IgD-negative memory B cell (primary cell): ENCODE data around the gene GLCE. TPM values are rescaled to one million over a fixed set of nuclear protein-coding genes. Genes with fewer than 3 reads are reported as not detected.
"Not testable (repeated sequence)": the region's sequence is repeated elsewhere in the genome, so short reads cannot be mapped to it uniquely, and the experiment has no call there.

ENCODE experiments used
- H3K27ac Mint-ChIP-seq, 3 donors: one replicate each; pipeline ENCODE4 v1.8.0; 2020 to 2022; ENCODE audit warnings: mild to moderate bottlenecking in 3 of 3, mixed read lengths in 3 of 3, moderate library complexity in 1 of 3
- H3K27me3 Mint-ChIP-seq: one replicate; pipeline ENCODE4 v1.8.0; 2021; ENCODE audit warnings: mixed read lengths
- H3K36me3 Mint-ChIP-seq: one replicate; pipeline ENCODE4 v1.8.0; 2020; ENCODE audit warnings: mild to moderate bottlenecking, mixed read lengths
- H3K4me1 Mint-ChIP-seq, 3 donors: one replicate each; pipeline ENCODE4 v1.8.0; 2020 to 2022; ENCODE audit warnings: mixed read lengths in 3 of 3, mild to moderate bottlenecking in 1 of 3
- H3K4me3 Mint-ChIP-seq, 4 donors: one replicate each; pipeline ENCODE4 v1.8.0; 2020 to 2022; ENCODE audit warnings: mild to moderate bottlenecking in 4 of 4, mixed read lengths in 4 of 4, moderate library complexity in 3 of 4
- H3K9me3 Mint-ChIP-seq, 3 donors: one replicate each; pipeline ENCODE4 v1.8.0; 2020 to 2021; ENCODE audit warnings: mixed read lengths in 3 of 3, mild to moderate bottlenecking in 1 of 3
- polyA plus RNA-seq: library from polyadenylated mRNA; unstranded; fragments of 300-500 nt; fragmentation: Illumina TruSeq; gene quantifications from one replicate; pipeline ENCODE4 v1.2.3, GENCODE V29; 2021

Gene GLCE
- polyA plus RNA-seq, 1 donor from 2014 or later, result 2.8 TPM

DNA sequence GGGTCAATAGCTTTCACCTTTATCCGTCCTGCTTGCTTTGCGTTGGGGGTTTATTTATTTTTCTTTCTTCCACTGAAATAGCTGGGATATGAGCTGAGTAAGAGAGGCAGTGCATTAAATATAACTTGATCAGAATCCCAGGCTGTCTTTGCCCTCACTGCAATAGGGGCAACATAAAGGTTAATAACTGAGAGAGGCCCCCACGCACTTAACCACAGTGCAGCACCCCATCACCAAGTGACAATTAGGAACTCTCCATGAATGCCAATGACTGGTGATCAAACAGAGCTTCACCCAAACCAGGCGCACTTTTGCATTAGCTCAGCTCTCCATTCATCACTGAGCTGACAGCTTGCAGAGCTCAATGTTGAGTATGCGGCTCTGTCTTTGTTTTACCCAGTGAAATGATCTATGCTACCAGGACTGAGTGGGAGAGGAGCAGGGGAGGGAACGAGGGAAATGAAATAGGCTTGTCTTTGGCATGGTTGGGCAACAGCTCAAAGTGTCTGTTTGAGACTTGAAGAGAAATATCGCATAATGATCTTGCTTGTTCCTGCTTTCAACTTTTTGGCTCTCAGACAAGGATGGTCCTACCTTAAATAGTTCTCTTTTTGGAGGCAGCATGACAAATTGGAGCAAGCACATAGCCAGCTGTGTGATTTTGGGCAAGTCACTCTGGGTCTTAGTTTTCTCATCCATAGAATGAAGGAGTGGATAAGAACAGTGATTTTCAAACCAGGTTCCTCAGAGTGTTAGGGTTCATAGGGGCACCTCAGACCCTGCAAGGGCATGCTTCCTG lies 14.5 kb upstream of the GLCE start:
- Mint-ChIP-seq H3K4me1 (no peaks in the 10 kb centered on the region), H3K9me3 (peaks cover 1 to 9% (median 2%) of the 10 kb centered on the region in 3 donors), H3K27ac (no peak overlapping the region), H3K27me3 (peaks cover 28% of the 10 kb centered on the region), H3K36me3 (peaks cover 2% of the 10 kb centered on the region), H3K4me3 (no peak overlapping the region)

- H3K4me1 Mint-ChIP-seq, result no peaks in the 10 kb centered on the region
- peaks cover 31% of the 10 kb centered on the region for H3K27me3 Mint-ChIP-seq
- no peak overlapping the region for H3K4me3 Mint-ChIP-seq
- peaks cover 2% of the 10 kb centered on the region for H3K36me3 Mint-ChIP-seq
- H3K27ac Mint-ChIP-seq, result no peak overlapping the region
- peaks cover 1 to 9% (median 2%) of the 10 kb centered on the region in 3 donors for H3K9me3 Mint-ChIP-seq
Observed at GRCh38 chr15:69146724-69147435, 13.6 kb upstream of the GLCE start.

DNA sequence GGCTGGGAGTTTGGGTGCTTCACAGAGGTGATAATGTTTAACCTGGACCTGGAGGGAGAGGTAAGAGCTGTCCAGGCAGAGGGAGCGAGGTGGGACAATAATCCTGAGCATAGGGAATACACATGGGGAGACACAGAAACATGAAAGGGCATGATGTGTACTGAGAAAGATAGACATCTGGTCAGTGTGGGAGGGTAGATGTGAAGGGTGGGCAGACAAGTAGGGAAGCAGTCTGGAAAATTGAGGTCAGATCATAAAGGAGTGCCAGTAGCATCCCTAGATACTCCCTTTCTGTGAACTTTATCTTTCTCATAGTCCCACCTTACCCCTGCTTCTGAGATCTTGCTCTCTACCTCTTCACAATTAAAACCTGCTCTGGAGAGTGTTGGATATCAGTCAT lies 12.0 kb upstream of the GLCE start:
- Mint-ChIP-seq H3K4me1 (no peaks in the 10 kb centered on the region), H3K27ac (no peak overlapping the region), H3K36me3 (peaks cover 2% of the 10 kb centered on the region), H3K27me3 (peaks cover 34% of the 10 kb centered on the region), H3K4me3 (no peak overlapping the region), H3K9me3 (peaks cover 0 to 2% (median 0%) of the 10 kb centered on the region in 3 donors)

DNA sequence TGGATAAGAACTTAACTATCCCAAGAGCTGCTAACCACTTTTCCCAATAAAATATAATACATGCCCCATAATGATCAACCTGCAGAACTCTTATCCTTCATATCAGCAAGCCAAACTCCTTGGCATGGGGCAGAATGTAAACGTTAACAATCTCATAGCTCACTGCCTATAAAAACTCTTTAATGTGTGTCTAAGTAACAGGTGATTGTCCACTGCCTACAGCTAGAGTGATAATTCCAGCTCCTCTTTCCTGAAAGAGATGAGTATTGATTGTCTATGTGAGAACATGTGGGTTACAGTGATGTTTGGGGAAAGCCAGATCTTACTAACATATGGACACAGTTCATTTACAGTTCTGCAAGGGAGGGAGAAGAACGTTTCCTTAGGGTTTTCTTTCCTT lies 11.3 kb upstream of the GLCE start:
- no peaks in the 10 kb centered on the region for H3K4me1 Mint-ChIP-seq
- no peak overlapping the region for H3K4me3 Mint-ChIP-seq
- H3K36me3 Mint-ChIP-seq, result no peaks in the 10 kb centered on the region
- no peak overlapping the region for H3K27ac Mint-ChIP-seq
- peaks cover 0 to 2% (median 0%) of the 10 kb centered on the region in 3 donors for H3K9me3 Mint-ChIP-seq
- peaks cover 36% of the 10 kb centered on the region for H3K27me3 Mint-ChIP-seq

DNA sequence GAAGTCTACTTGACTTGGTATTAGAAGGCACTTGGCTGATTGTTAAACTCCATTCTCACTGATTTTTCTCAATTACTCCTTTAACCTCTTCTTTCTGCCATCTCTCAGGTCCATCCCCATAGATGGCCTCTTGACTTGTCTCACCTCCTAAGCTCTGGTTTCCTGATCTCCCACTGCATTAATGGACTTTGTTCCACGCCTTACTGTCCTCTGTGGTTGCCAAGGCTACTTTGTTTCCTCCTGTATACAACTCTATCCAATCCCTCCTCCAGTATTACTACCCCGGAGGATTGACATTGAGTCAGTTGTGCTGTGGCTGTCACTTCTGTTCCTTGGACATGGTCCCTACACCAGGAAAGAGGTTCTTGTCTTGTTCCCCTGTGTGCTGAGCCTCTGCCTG lies 10.6 kb upstream of the GLCE start:
- Mint-ChIP-seq H3K36me3 (no peaks in the 10 kb centered on the region), H3K4me1 (no peaks in the 10 kb centered on the region), H3K4me3 (no peak overlapping the region), H3K9me3 (peaks cover 0 to 2% (median 0%) of the 10 kb centered on the region in 3 donors), H3K27me3 (peaks cover 36% of the 10 kb centered on the region), H3K27ac (no peak overlapping the region)

DNA sequence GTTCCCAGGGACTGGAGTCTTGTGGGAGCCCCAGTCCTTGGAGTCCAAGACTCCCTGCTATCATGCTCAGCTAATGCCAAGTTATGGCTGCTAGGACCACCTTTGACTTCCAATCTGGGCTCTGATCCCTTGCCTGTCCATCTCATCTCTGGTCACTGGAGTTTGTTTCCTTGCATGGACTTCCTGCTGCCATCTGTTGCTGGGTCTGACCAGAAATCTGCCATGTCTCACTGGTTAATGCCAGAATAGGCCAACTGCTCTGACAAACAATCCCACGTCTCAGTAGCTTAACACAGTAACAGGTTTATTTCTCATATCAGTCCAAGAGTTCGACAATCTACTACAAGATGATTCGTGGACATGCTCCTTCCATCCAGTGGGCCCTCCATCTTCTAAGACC lies 10.1 kb upstream of the GLCE start:
- no peaks in the 10 kb centered on the region for H3K4me1 Mint-ChIP-seq
- no peak overlapping the region for H3K27ac Mint-ChIP-seq
- H3K9me3 Mint-ChIP-seq, result peaks cover 0 to 2% (median 0%) of the 10 kb centered on the region in 3 donors
- no peak overlapping the region for H3K4me3 Mint-ChIP-seq
- no peaks in the 10 kb centered on the region for H3K36me3 Mint-ChIP-seq
- H3K27me3 Mint-ChIP-seq, result peaks cover 35% of the 10 kb centered on the region

GRCh38 chr15:69150841-69151240 lies 9.6 kb upstream of the GLCE start:
- Mint-ChIP-seq H3K36me3 (no peaks in the 10 kb centered on the region), H3K9me3 (peaks cover 0 to 2% (median 0%) of the 10 kb centered on the region in 3 donors), H3K4me1 (no peaks in the 10 kb centered on the region), H3K27ac (no peak overlapping the region), H3K4me3 (no peak overlapping the region), H3K27me3 (peaks cover 32% of the 10 kb centered on the region)

GRCh38 chr15:69153046-69153445 lies 7.4 kb upstream of the GLCE start:
- no peak overlapping the region for H3K27ac Mint-ChIP-seq
- H3K36me3 Mint-ChIP-seq, result no peaks in the 10 kb centered on the region
- H3K4me1 Mint-ChIP-seq, result no peaks in the 10 kb centered on the region
- no peaks in the 10 kb centered on the region for H3K9me3 Mint-ChIP-seq
- H3K4me3 Mint-ChIP-seq, result no peak overlapping the region
- peaks cover 29% of the 10 kb centered on the region for H3K27me3 Mint-ChIP-seq

DNA sequence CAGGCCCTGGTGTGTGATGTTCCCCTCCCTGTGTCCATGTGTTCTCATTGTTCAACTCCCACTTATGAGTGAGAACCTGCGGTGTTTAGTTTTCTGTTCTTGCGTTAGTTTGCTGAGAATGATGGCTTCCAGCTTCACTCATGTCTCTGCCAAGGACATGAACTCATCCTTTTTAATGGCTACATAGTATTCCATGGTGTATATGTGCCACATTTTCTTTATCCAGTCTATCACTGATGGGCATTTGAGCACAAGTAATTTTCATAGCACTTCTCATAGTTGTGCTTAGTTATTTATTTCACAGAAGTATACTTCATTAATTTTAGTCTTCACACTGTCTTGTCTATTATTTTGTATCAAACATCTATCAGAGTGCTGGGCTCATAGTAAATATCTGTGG lies 6.8 kb upstream of the GLCE start:
- peaks cover 24% of the 10 kb centered on the region for H3K27me3 Mint-ChIP-seq
- H3K9me3 Mint-ChIP-seq, H3K27ac Mint-ChIP-seq, H3K4me1 Mint-ChIP-seq, H3K4me3 Mint-ChIP-seq, H3K36me3 Mint-ChIP-seq: not testable (repeated sequence)

GRCh38 chr15:69154078-69154477 lies 6.4 kb upstream of the GLCE start:
- Mint-ChIP-seq H3K27ac (no peak overlapping the region), H3K4me3 (no peak overlapping the region), H3K36me3 (no peaks in the 10 kb centered on the region), H3K27me3 (peaks cover 21% of the 10 kb centered on the region), H3K4me1 (peaks cover 0 to 2% (median 0%) of the 10 kb centered on the region in 3 donors), H3K9me3 (no peaks in the 10 kb centered on the region)

DNA sequence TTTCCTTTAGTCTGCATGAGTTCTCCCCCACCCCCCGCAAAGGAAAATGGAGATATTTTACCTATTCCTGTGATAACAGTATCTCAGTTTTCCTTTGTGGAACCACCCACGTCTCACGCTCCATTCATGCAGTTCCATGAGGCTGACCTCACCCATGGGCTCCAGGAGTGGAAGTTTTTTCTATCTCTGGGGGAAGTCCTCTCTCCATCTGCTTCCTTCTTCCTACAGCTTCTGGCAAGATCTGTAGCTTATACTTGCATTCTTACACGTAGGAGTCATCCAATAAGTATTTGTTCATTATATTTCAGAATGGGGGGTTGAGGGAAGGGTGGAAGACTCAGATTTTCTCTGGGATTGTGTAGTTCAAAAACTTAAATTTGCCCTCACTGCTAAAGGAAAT lies 5.8 kb upstream of the GLCE start:
- no peaks in the 10 kb centered on the region for H3K9me3 Mint-ChIP-seq
- no peaks in the 10 kb centered on the region for H3K36me3 Mint-ChIP-seq
- peaks cover 0 to 6% (median 0%) of the 10 kb centered on the region in 3 donors for H3K4me1 Mint-ChIP-seq
- H3K4me3 Mint-ChIP-seq, result no peak overlapping the region
- no peak overlapping the region for H3K27ac Mint-ChIP-seq
- H3K27me3 Mint-ChIP-seq, result peaks cover 18% of the 10 kb centered on the region

GRCh38 chr15:69156736-69157381 lies 3.6 kb upstream of the GLCE start:
- Mint-ChIP-seq H3K4me1 (peaks cover 0 to 14% (median 5%) of the 10 kb centered on the region in 3 donors), H3K4me3 (peak overlapping the region in 1 of 4 donors; percentile 91), H3K9me3 (no peaks in the 10 kb centered on the region), H3K36me3 (no peaks in the 10 kb centered on the region), H3K27ac (peak overlapping the region in 1 of 3 donors; percentile 22), H3K27me3 (peaks cover 11% of the 10 kb centered on the region)

GRCh38 chr15:69158201-69158842 lies 2.1 kb upstream of the GLCE start:
- Mint-ChIP-seq H3K27ac (peak overlapping the region in 1 of 3 donors; percentile 67), H3K27me3 (peaks cover 6% of the 10 kb centered on the region), H3K36me3 (no peaks in the 10 kb centered on the region), H3K4me3 (peak overlapping the region in 1 of 4 donors; percentile 91), H3K9me3 (no peaks in the 10 kb centered on the region), H3K4me1 (peaks cover 0 to 16% (median 7%) of the 10 kb centered on the region in 3 donors)

GRCh38 chr15:69158843-69159240 lies 1.6 kb upstream of the GLCE start:
- Mint-ChIP-seq H3K9me3 (no peaks in the 10 kb centered on the region), H3K4me3 (peak overlapping the region in 1 of 4 donors; percentile 91), H3K4me1 (peaks cover 0 to 16% (median 7%) of the 10 kb centered on the region in 3 donors), H3K36me3 (no peaks in the 10 kb centered on the region), H3K27ac (peak overlapping the region in 1 of 3 donors; percentile 67), H3K27me3 (peaks cover 4% of the 10 kb centered on the region)

DNA sequence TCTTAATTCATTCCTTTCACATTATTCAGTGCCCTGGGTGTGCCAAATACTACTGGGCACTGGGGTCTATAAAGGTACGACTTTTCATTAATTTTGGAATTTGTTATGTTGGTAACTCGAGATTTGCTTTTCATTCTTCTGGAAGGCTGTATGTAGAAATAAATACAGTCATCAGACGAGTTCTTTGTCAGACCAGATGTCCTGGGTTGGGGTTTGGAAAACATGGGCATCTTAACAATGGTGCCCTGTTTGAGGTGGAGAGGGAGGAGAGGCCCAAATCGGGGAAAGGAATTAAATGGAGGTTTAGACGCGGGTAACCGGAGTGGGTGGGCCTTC lies 662 bp upstream of the GLCE start:
- Mint-ChIP-seq H3K4me3 (peak overlapping the region; percentile 91 to 98 (median 95)), H3K27ac (peak overlapping the region; percentile 67 to 91 (median 80)), H3K4me1 (peaks cover 0 to 16% (median 7%) of the 10 kb centered on the region in 3 donors), H3K9me3 (no peaks in the 10 kb centered on the region), H3K36me3 (no peaks in the 10 kb centered on the region), H3K27me3 (peaks cover 4% of the 10 kb centered on the region)
